Measurements from ENCODE around the gene AARS2. TPM values are rescaled to one million over a fixed set of nuclear protein-coding genes. Genes with fewer than 3 reads are reported as not detected.

Gene AARS2
- total and polyA plus RNA-seq, 2 experiments from 2014 or later, result 12.6 to 17.6 TPM

- H3K9me2 ChIP-seq (replicated peaks; ENCODE audit: insufficient read depth), result no peaks in the 10 kb centered on the region
- no peaks in the 10 kb centered on the region for H3K27me3 ChIP-seq
- H3K27ac ChIP-seq, result peak overlapping the region; percentile 96
- no peak for TF ChIP-seq EZH2phosphoT487 (IDR thresholded peaks at IDR 0.05; ENCODE audit: low read depth, severe bottlenecking, unreplicated experiment)
- peaks cover 5% of the 10 kb centered on the region for H3K4me1 ChIP-seq (ENCODE audit: insufficient read depth)
- H3K4me3 ChIP-seq, result peak overlapping the region; percentile 100
- H3K79me2 ChIP-seq, result peaks cover 36% of the 10 kb centered on the region
- WGBS (ENCODE audit: low lambda C conversion rate, missing lambda C conversion rate), result 2% methylated on average over 8 of the region's 12 CpGs
- H3K9me3 ChIP-seq (ENCODE audit: low read depth), result no peaks in the 10 kb centered on the region
- peak overlapping the region; percentile 95 for H2AFZ ChIP-seq
- H4K20me1 ChIP-seq (ENCODE audit: insufficient read depth, poor library complexity, severe bottlenecking), result peaks cover 33% of the 10 kb centered on the region
- peak overlapping the region; percentile 98 for H3K4me2 ChIP-seq
- no peak for DNase-seq (ENCODE audit: low spot score)
- no peaks in the 10 kb centered on the region for H3K36me3 ChIP-seq (replicated peaks; ENCODE audit: insufficient read depth, low read depth)
Measured at GRCh38 chr6:44256775-44257024, 56.4 kb downstream of the AARS2 start.

DNA sequence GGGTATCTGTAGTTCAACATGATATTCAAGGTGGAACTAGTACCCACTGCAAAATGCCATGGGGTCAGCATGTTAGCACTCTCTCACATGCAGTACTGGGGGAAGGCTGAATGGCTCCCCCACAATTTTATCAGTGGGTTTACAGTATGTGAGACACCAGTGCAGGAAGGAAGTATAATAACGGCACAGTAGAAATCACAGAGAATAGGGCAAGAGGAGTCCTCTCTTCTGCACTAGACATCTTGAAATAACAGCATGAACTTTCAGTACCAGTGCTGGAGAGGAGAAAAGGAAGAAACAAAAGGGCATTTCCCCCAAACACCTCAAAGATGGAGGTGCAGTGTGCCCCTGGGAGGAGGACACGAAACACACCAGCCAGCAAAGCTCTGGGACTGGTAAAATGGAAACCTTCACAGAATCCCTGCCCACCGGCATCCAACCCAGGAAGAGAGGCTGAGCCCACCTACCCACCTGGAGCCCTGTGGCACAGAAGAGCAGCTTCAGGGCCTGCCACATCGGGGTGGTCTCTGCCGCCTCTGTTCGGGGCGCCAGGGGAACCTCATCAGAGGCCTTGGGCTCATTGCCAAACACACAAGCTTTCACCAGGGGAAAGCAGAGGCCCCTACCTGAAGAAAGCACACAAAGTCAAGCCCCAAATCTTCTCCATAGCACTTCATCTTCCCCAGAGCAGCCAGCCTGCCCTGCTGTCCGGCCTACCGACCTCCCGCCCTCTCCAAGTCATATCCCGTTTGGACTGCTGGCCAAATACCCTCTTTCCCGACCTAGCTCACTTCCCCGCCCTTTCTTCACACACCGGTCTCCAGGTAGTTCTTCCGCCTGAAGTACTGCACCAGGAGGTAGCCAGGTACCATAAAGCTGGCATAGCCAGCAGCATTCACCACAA lies 57.0 kb downstream of the AARS2 start:
- DNase-seq (ENCODE audit: low spot score), result no peak
- peak overlapping the region; percentile 98 for H3K4me2 ChIP-seq
- H3K4me1 ChIP-seq (ENCODE audit: insufficient read depth), result peaks cover 5% of the 10 kb centered on the region
- peak overlapping the region; percentile 95 for H2AFZ ChIP-seq
- H3K9me2 ChIP-seq (replicated peaks; ENCODE audit: insufficient read depth), result no peaks in the 10 kb centered on the region
- peaks cover 39% of the 10 kb centered on the region for H4K20me1 ChIP-seq (ENCODE audit: insufficient read depth, poor library complexity, severe bottlenecking)
- H3K9me3 ChIP-seq (ENCODE audit: low read depth), result no peaks in the 10 kb centered on the region
- peaks cover 42% of the 10 kb centered on the region for H3K79me2 ChIP-seq
- TF ChIP-seq, protein P1, sequence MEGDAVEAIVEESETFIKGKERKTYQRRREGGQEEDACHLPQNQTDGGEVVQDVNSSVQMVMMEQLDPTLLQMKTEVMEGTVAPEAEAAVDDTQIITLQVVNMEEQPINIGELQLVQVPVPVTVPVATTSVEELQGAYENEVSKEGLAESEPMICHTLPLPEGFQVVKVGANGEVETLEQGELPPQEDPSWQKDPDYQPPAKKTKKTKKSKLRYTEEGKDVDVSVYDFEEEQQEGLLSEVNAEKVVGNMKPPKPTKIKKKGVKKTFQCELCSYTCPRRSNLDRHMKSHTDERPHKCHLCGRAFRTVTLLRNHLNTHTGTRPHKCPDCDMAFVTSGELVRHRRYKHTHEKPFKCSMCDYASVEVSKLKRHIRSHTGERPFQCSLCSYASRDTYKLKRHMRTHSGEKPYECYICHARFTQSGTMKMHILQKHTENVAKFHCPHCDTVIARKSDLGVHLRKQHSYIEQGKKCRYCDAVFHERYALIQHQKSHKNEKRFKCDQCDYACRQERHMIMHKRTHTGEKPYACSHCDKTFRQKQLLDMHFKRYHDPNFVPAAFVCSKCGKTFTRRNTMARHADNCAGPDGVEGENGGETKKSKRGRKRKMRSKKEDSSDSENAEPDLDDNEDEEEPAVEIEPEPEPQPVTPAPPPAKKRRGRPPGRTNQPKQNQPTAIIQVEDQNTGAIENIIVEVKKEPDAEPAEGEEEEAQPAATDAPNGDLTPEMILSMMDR (IDR thresholded peaks at IDR 0.05; ENCODE audit: poor library complexity), result no peak
- TF ChIP-seq EZH2 (IDR thresholded peaks at IDR 0.05; ENCODE audit: borderline replicate concordance), result no peak
- no peak for TF ChIP-seq EZH2phosphoT487 (IDR thresholded peaks at IDR 0.05; ENCODE audit: low read depth, severe bottlenecking, unreplicated experiment)
- peak overlapping the region; percentile 100 for H3K4me3 ChIP-seq
- 24% methylated on average over 15 of the region's 15 CpGs for WGBS (ENCODE audit: low lambda C conversion rate, missing lambda C conversion rate)
- H3K27me3 ChIP-seq, result no peaks in the 10 kb centered on the region
- no peaks in the 10 kb centered on the region for H3K36me3 ChIP-seq (replicated peaks; ENCODE audit: insufficient read depth, low read depth)
- H3K27ac ChIP-seq, result peak overlapping the region; percentile 96

- 85% methylated on average over 16 of the region's 16 CpGs for WGBS (ENCODE audit: low lambda C conversion rate, missing lambda C conversion rate)
- H2AFZ ChIP-seq, result no peak overlapping the region
- H3K36me3 ChIP-seq (replicated peaks; ENCODE audit: insufficient read depth, low read depth), result no peaks in the 10 kb centered on the region
- H3K4me1 ChIP-seq (ENCODE audit: insufficient read depth), result peaks cover 5% of the 10 kb centered on the region
- H3K4me2 ChIP-seq, result peak overlapping the region; percentile 98
- TF ChIP-seq EZH2 (IDR thresholded peaks at IDR 0.05; ENCODE audit: borderline replicate concordance) (no peak), EZH2phosphoT487 (IDR thresholded peaks at IDR 0.05; ENCODE audit: low read depth, severe bottlenecking, unreplicated experiment) (no peak)
- TF ChIP-seq, protein P1 (IDR thresholded peaks at IDR 0.05; ENCODE audit: poor library complexity), result no peak
- H3K9me2 ChIP-seq (replicated peaks; ENCODE audit: insufficient read depth), result no peaks in the 10 kb centered on the region
- H3K27me3 ChIP-seq, result no peaks in the 10 kb centered on the region
- peaks cover 47% of the 10 kb centered on the region for H4K20me1 ChIP-seq (ENCODE audit: insufficient read depth, poor library complexity, severe bottlenecking)
- no peak for DNase-seq (ENCODE audit: low spot score)
- H3K9me3 ChIP-seq (ENCODE audit: low read depth), result no peaks in the 10 kb centered on the region
- H3K79me2 ChIP-seq, result peaks cover 50% of the 10 kb centered on the region
- no peak overlapping the region for H3K4me3 ChIP-seq
- no peak overlapping the region for H3K27ac ChIP-seq
Measured at GRCh38 chr6:44255105-44255808, 57.9 kb downstream of the AARS2 start.

All from hepatocyte (in vitro differentiated cells).